ENCODE measurements around the gene MAGI1.
"Not testable (repeated sequence)": the region's sequence is repeated elsewhere in the genome, so short reads cannot be mapped to it uniquely, and the experiment has no call there.

The MAGI1 gene

GRCh38 chr3:65864357-65864904 is 174.3 kb downstream of the MAGI1 start:
- no peak for TF ChIP-seq CTCF (conservative IDR thresholded peaks at IDR 0.05; ENCODE audit: low read depth, low read length)
- H3K4me3 ChIP-seq (ENCODE audit: low read depth, low read length), result no peak overlapping the region
- no peak for DNase-seq (ENCODE audit: low read depth)

- TF ChIP-seq CTCF (conservative IDR thresholded peaks at IDR 0.05; ENCODE audit: low read depth, low read length), result no peak
- H3K4me3 ChIP-seq (ENCODE audit: low read depth, low read length), result no peak overlapping the region
- DNase-seq (ENCODE audit: low read depth), result no peak
Observed at GRCh38 chr3:65861718-65862117, 177.0 kb downstream of the MAGI1 start.

GRCh38 chr3:65859612-65860011 is 179.1 kb downstream of the MAGI1 start:
- not testable (repeated sequence) for DNase-seq (ENCODE audit: low read depth); H3K4me3 ChIP-seq (ENCODE audit: low read depth, low read length)

- H3K4me3 ChIP-seq (ENCODE audit: low read depth, low read length), result no peak overlapping the region
- no peak for DNase-seq (ENCODE audit: low read depth)
- no peak for TF ChIP-seq CTCF (conservative IDR thresholded peaks at IDR 0.05; ENCODE audit: low read depth, low read length)
Observed at GRCh38 chr3:65858749-65859148, 180.0 kb downstream of the MAGI1 start.

GRCh38 chr3:65857327-65857726 is 181.4 kb downstream of the MAGI1 start:
- no peak overlapping the region for H3K4me3 ChIP-seq (ENCODE audit: low read depth, low read length)
- TF ChIP-seq CTCF (conservative IDR thresholded peaks at IDR 0.05; ENCODE audit: low read depth, low read length), result no peak
- no peak for DNase-seq (ENCODE audit: low read depth)

- TF ChIP-seq CTCF (conservative IDR thresholded peaks at IDR 0.05; ENCODE audit: low read depth, low read length), result no peak
- DNase-seq (ENCODE audit: low read depth), result no peak
- H3K4me3 ChIP-seq (ENCODE audit: low read depth, low read length), result no peak overlapping the region
Observed at GRCh38 chr3:65856907-65857306, 181.8 kb downstream of the MAGI1 start.

- DNase-seq (ENCODE audit: low read depth), result peak; percentile 33
- H3K4me3 ChIP-seq (ENCODE audit: low read depth, low read length), result no peak overlapping the region
- TF ChIP-seq CTCF (conservative IDR thresholded peaks at IDR 0.05; ENCODE audit: low read depth, low read length), result no peak
Observed at GRCh38 chr3:65855370-65856100, 183.2 kb downstream of the MAGI1 start.

Data from choroid plexus epithelial cell (primary cell).